CD4-positive, alpha-beta T cell treated with Interleukin-6 at 100 ng/mL for 8 hours (primary cell): ENCODE data around the gene RFNG.

Source experiments
- DNase-seq: peaks from one replicate; pipeline ENCODE4 v3.0.0-alpha.2; 2020; ENCODE audit warnings: mixed read lengths, low spot score

Gene RFNG

GRCh38 chr17:82013772-82014321, 37.8 kb downstream of the RFNG start:
- no peak for DNase-seq

- no peak for DNase-seq
Measured at GRCh38 chr17:82013341-82013740, 38.3 kb downstream of the RFNG start.

GRCh38 chr17:82012640-82013295, 38.8 kb downstream of the RFNG start:
- DNase-seq, result no peak

GRCh38 chr17:82012261-82012639, 39.4 kb downstream of the RFNG start:
- no peak for DNase-seq

GRCh38 chr17:82011617-82012187, 39.9 kb downstream of the RFNG start:
- DNase-seq, result no peak

GRCh38 chr17:82010575-82011525, 40.8 kb downstream of the RFNG start:
- no peak for DNase-seq

- no peak for DNase-seq
Measured at GRCh38 chr17:82009413-82009812, 42.2 kb downstream of the RFNG start.

- no peak for DNase-seq
Measured at GRCh38 chr17:82008941-82009405, 42.6 kb downstream of the RFNG start.

- DNase-seq, result no peak
Measured at GRCh38 chr17:82008258-82008940, 43.2 kb downstream of the RFNG start.

GRCh38 chr17:82007495-82008257, 43.9 kb downstream of the RFNG start:
- no peak for DNase-seq

GRCh38 chr17:82007228-82007494, 44.5 kb downstream of the RFNG start:
- no peak for DNase-seq

GRCh38 chr17:82006468-82007227, 45.0 kb downstream of the RFNG start:
- DNase-seq, result no peak

GRCh38 chr17:82005701-82006348, 45.8 kb downstream of the RFNG start:
- no peak for DNase-seq

GRCh38 chr17:82004517-82005455, 46.8 kb downstream of the RFNG start:
- no peak for DNase-seq

- DNase-seq, result no peak
Measured at GRCh38 chr17:82003411-82004381, 47.9 kb downstream of the RFNG start.

- no peak for DNase-seq
Measured at GRCh38 chr17:82001571-82002056, 50.0 kb downstream of the RFNG start.

- no peak for DNase-seq
Measured at GRCh38 chr17:82000803-82001570, 50.6 kb downstream of the RFNG start.
